ENCODE results near the gene FGF14.

- TF ChIP-seq GATA3 (IDR thresholded peaks at IDR 0.05; ENCODE audit: low read depth, low read length) (no peak), GATA2 (IDR thresholded peaks at IDR 0.05; ENCODE audit: low read depth, low read length) (no peak)
Observed at GRCh38 chr13:102312841-102313240, 89.0 kb downstream of the FGF14 start.
